Right atrium auricular region (tissue), 2 donors: Measurements from ENCODE around the gene PCSK5. TPM values are rescaled to one million over a fixed set of nuclear protein-coding genes. Genes with fewer than 3 reads are reported as not detected.

Experiments
- DNase-seq: peaks from one replicate; pipeline ENCODE4 v3.0.0-alpha.2; 2019; ENCODE audit warnings: low spot score
- H3K27ac ChIP-seq, 2 donors: fragments of 200-600 bp; sonication (generic); 1 replicate in 1 of 2; 2 replicates in 1 of 2; pipeline ENCODE4 v1.5.1; 2016 to 2019
- H3K27me3 ChIP-seq, 2 donors: fragments of 200-600 bp; sonication (generic); one replicate each; pipeline versions ENCODE4 v1.5.1 to v1.6.0; 2017 to 2019
- H3K36me3 ChIP-seq: fragments of 200-600 bp; sonication (generic); one replicate; pipeline ENCODE4 v1.5.1; 2016
- H3K4me1 ChIP-seq, 2 donors: fragments of 200-600 bp; sonication (generic); one replicate each; pipeline versions ENCODE4 v1.5.1 to v1.6.0; 2017 to 2019
- H3K4me3 ChIP-seq, 2 donors: fragments of 200-600 bp; sonication (generic); 1 replicate in 1 of 2; 2 replicates in 1 of 2; pipeline ENCODE4 v1.5.1; 2017 to 2019; ENCODE audit warnings: mild to moderate bottlenecking in 1 of 2, moderate library complexity in 1 of 2
- H3K9me3 ChIP-seq, 2 donors: fragments of 200-600 bp; sonication (generic); one replicate each; pipeline ENCODE4 v1.5.1; 2019
- CTCF ChIP-seq, 2 donors: fragments of 200-600 bp; sonication (generic); IDR thresholded peaks; one replicate each; pipeline ENCODE4 v1.5.1; 2019; ENCODE audit warnings: antibody characterized with exemption in 2 of 2
- total RNA-seq, 2 donors: library from RNA; depleted of rRNA; stranded (reverse); fragments of >200 nt; gene quantifications; one replicate each; pipeline ENCODE4 v1.1.0, GENCODE V29; 2016

The PCSK5 gene
- total RNA-seq, 2 donors from 2014 or later, result 5.3 to 6.5 TPM

- Histone ChIP-seq H3K4me1 (no peaks in the 10 kb centered on the region), H3K27me3 (no peaks in the 10 kb centered on the region)
- no peak for DNase-seq
Measured at GRCh38 chr9:76003041-76003440, 112.6 kb downstream of the PCSK5 start.

GRCh38 chr9:76004526-76004925 is 114.1 kb downstream of the PCSK5 start:
- H3K27ac ChIP-seq, result no peak overlapping the region
- no peak overlapping the region for H3K4me3 ChIP-seq
- no peaks in the 10 kb centered on the region for H3K36me3 ChIP-seq
- TF ChIP-seq CTCF (IDR thresholded peaks at IDR 0.05), result no peak
- no peaks in the 10 kb centered on the region for H3K9me3 ChIP-seq
- no peaks in the 10 kb centered on the region for H3K27me3 ChIP-seq
- H3K4me1 ChIP-seq, result no peaks in the 10 kb centered on the region
- DNase-seq, result no peak

More at GRCh38 chr9:76003041-76003440, 112.6 kb downstream of the PCSK5 start:
- Histone ChIP-seq H3K9me3 (no peaks in the 10 kb centered on the region), H3K4me3 (no peak overlapping the region), H3K27ac (no peak overlapping the region), H3K36me3 (no peaks in the 10 kb centered on the region)
- TF ChIP-seq CTCF (IDR thresholded peaks at IDR 0.05), result no peak

GRCh38 chr9:76007935-76008334 is 117.5 kb downstream of the PCSK5 start:
- no peak overlapping the region for H3K4me3 ChIP-seq
- no peaks in the 10 kb centered on the region for H3K9me3 ChIP-seq
- no peaks in the 10 kb centered on the region for H3K4me1 ChIP-seq
- no peaks in the 10 kb centered on the region for H3K36me3 ChIP-seq
- no peak for DNase-seq
- H3K27me3 ChIP-seq, result no peaks in the 10 kb centered on the region
- no peak overlapping the region for H3K27ac ChIP-seq
- no peak for TF ChIP-seq CTCF (IDR thresholded peaks at IDR 0.05)

- Histone ChIP-seq H3K4me1 (no peaks in the 10 kb centered on the region), H3K36me3 (no peaks in the 10 kb centered on the region), H3K4me3 (no peak overlapping the region), H3K27me3 (no peaks in the 10 kb centered on the region), H3K9me3 (no peaks in the 10 kb centered on the region), H3K27ac (no peak overlapping the region)
- no peak for TF ChIP-seq CTCF (IDR thresholded peaks at IDR 0.05)
- no peak for DNase-seq
Measured at GRCh38 chr9:76013809-76014208, 123.3 kb downstream of the PCSK5 start.

- no peak for TF ChIP-seq CTCF (IDR thresholded peaks at IDR 0.05)
- no peak for DNase-seq
- H3K4me1 ChIP-seq, result no peaks in the 10 kb centered on the region
- H3K4me3 ChIP-seq, result no peak overlapping the region
- no peaks in the 10 kb centered on the region for H3K27me3 ChIP-seq
- H3K9me3 ChIP-seq, result no peaks in the 10 kb centered on the region
- no peaks in the 10 kb centered on the region for H3K36me3 ChIP-seq
- no peak overlapping the region for H3K27ac ChIP-seq
Measured at GRCh38 chr9:76018235-76018634, 127.8 kb downstream of the PCSK5 start.

GRCh38 chr9:76018761-76019160 is 128.3 kb downstream of the PCSK5 start:
- no peak for TF ChIP-seq CTCF (IDR thresholded peaks at IDR 0.05)

More at GRCh38 chr9:76018761-76019160, 128.3 kb downstream of the PCSK5 start:
- no peak overlapping the region for H3K27ac ChIP-seq
- no peaks in the 10 kb centered on the region for H3K36me3 ChIP-seq
- H3K4me3 ChIP-seq, result no peak overlapping the region
- H3K4me1 ChIP-seq, result no peaks in the 10 kb centered on the region
- no peaks in the 10 kb centered on the region for H3K27me3 ChIP-seq
- no peak for DNase-seq
- H3K9me3 ChIP-seq, result no peaks in the 10 kb centered on the region
